Caco-2 (cell line): ENCODE results near the gene ARHGEF16. TPM values are rescaled to one million over a fixed set of nuclear protein-coding genes. Genes with fewer than 3 reads are reported as not detected.

Experiments used
- BruUV-seq: library from RNA; stranded (reverse); fragments of 400-500 nt; replicated peaks from 2 replicates; lab custom pipeline; 2021; lab: Mats Ljungman, UMichigan
- CTCF ChIA-PET: fragments of 300-600 bp; sonication (Branson Sonifier 250); formaldehyde crosslinking; loops from one replicate; lab custom pipeline; 2022; ENCODE audit warnings: antibody characterized with exemption; lab: Charles Lee
- POLR2A ChIA-PET: fragments of 300-600 bp; sonication (Branson Sonifier 250); formaldehyde crosslinking; loops from one replicate; lab custom pipeline; 2022; ENCODE audit warnings: antibody characterized with exemption; lab: Charles Lee
- DNase-seq, 2 experiments: peaks; one replicate each; pipeline versions ENCODE4 v3.0.0 to v3.0.0-alpha.2; 2020 to 2022
- H3K27me3 ChIP-seq: replicated peaks from 2 replicates; pipeline ENCODE4 v1.6.0; 2011; ENCODE audit warnings: low read length; ENCODE audit not compliant: control insufficient read depth, insufficient read depth
- H3K36me3 ChIP-seq: 2 replicates; pipeline ENCODE4 v1.5.1; 2011; ENCODE audit warnings: low read length; ENCODE audit not compliant: control insufficient read depth, insufficient read depth
- H3K4me1 ChIP-seq: fragments of 250-450 bp; sonication (Bioruptor Pico); 2 replicates; pipeline ENCODE4 v1.5.1; 2020; ENCODE audit warnings: mild to moderate bottlenecking
- H3K4me3 ChIP-seq: 2 replicates; pipeline ENCODE4 v1.5.1; 2011; ENCODE audit warnings: low read depth, mild to moderate bottlenecking, control low read depth, low read length
- H3K9me3 ChIP-seq: fragments of 250-450 bp; sonication (Bioruptor Pico); 2 replicates; pipeline ENCODE4 v1.5.1; 2020; ENCODE audit warnings: mild to moderate bottlenecking, moderate library complexity
- H3K27ac Mint-ChIP-seq: one replicate; pipeline ENCODE4 v1.8.0; 2022; ENCODE audit warnings: mixed read lengths; ENCODE audit not compliant: unreplicated experiment
- H3K27me3 Mint-ChIP-seq: one replicate; pipeline ENCODE4 v1.8.0; 2022; ENCODE audit warnings: mixed read lengths; ENCODE audit not compliant: insufficient read depth, unreplicated experiment
- H3K36me3 Mint-ChIP-seq: one replicate; pipeline ENCODE4 v1.8.0; 2022; ENCODE audit warnings: mild to moderate bottlenecking, mixed read lengths; ENCODE audit not compliant: insufficient read depth, unreplicated experiment
- H3K4me1 Mint-ChIP-seq: one replicate; pipeline ENCODE4 v1.8.0; 2022; ENCODE audit warnings: low read depth, mixed read lengths; ENCODE audit not compliant: unreplicated experiment
- H3K4me3 Mint-ChIP-seq: one replicate; pipeline ENCODE4 v1.8.0; 2022; ENCODE audit warnings: mild to moderate bottlenecking, moderate library complexity, mixed read lengths; ENCODE audit not compliant: unreplicated experiment
- H3K9me3 Mint-ChIP-seq: one replicate; pipeline ENCODE4 v1.8.0; 2022; ENCODE audit warnings: mixed read lengths; ENCODE audit not compliant: unreplicated experiment
- CTCF ChIP-seq, 2 experiments: fragments of 200-600 bp in 1 of 2; IDR thresholded peaks; 1 replicate in 1 of 2; 2 replicates in 1 of 2; pipeline versions ENCODE4 v1.5.1 to v1.8.0; 2011 to 2022; ENCODE audit warnings: antibody characterized with exemption in 1 of 2, control low read depth in 1 of 2, inconsistent platforms in 1 of 2, low read depth in 1 of 2, low read length in 1 of 2, mild to moderate bottlenecking in 1 of 2, moderate library complexity in 1 of 2; ENCODE audit not compliant: insufficient read depth in 1 of 2, severe bottlenecking in 1 of 2, unreplicated experiment in 1 of 2
- intact Hi-C: fragments of 100-400 bp; cut with micrococcal nuclease; formaldehyde crosslinking; loops from one replicate; pipeline ENCODE4 v1.10.0; 2022; ENCODE audit not compliant: unreplicated experiment
- total RNA-seq: library from RNA; stranded (reverse); gene quantifications from 2 replicates; pipeline ENCODE4 v1.2.3, GENCODE V29; 2022

Gene ARHGEF16
- total RNA-seq, 1 experiment from 2014 or later: 40.6 TPM

DNA sequence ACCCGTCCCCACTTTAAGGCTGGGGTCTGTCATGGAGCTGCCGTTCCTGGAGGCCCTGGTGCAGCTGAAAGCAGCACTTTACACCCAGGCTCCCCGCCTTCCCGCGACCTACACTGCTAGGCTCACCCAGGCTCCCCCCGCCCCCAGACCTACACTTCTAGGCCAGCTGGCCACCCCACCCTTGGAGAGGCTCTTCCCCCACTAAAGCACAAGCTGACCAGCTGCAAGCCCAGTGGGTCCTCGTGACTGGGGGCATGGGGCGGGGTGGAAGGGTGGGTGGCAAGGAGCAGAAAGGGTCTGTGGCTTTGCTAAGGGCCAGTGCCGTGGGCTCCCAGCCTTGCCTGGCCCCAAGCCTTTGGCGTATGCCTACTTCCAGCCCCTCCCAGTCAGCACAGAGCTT, 9.7 kb upstream of the ARHGEF16 start:
- H3K27me3 Mint-ChIP-seq: peaks cover 3% of the 10 kb centered on the region
- H3K27ac Mint-ChIP-seq: no peak overlapping the region
- BruUV-seq: no TSS peak
- no peak for DNase-seq
- no peak overlapping the region for H3K4me3 Mint-ChIP-seq
- CTCF ChIA-PET: interaction anchor here (0.6 to 1.4 kb wide), 2 partner anchors 8 to 39 kb away, joined by 3 to 4 read pairs; no protein-coding TSS in a partner anchor
- H3K9me3 Mint-ChIP-seq: peaks cover 11% of the 10 kb centered on the region
- Histone ChIP-seq H3K4me3 (no peak overlapping the region), H3K27me3 (no peaks in the 10 kb centered on the region), H3K4me1 (no peaks in the 10 kb centered on the region), H3K36me3 (no peaks in the 10 kb centered on the region), H3K9me3 (no peaks in the 10 kb centered on the region)
- H3K36me3 Mint-ChIP-seq: no peaks in the 10 kb centered on the region
- intact Hi-C loops: no loop called here
- no peak for TF ChIP-seq CTCF (IDR thresholded peaks at IDR 0.05; ENCODE audit: insufficient read depth in 1 of 2, low read depth in 1 of 2, low read length in 1 of 2, severe bottlenecking in 1 of 2, unreplicated experiment in 1 of 2)
- POLR2A ChIA-PET: no interaction called here
- H3K4me1 Mint-ChIP-seq: no peaks in the 10 kb centered on the region

DNA sequence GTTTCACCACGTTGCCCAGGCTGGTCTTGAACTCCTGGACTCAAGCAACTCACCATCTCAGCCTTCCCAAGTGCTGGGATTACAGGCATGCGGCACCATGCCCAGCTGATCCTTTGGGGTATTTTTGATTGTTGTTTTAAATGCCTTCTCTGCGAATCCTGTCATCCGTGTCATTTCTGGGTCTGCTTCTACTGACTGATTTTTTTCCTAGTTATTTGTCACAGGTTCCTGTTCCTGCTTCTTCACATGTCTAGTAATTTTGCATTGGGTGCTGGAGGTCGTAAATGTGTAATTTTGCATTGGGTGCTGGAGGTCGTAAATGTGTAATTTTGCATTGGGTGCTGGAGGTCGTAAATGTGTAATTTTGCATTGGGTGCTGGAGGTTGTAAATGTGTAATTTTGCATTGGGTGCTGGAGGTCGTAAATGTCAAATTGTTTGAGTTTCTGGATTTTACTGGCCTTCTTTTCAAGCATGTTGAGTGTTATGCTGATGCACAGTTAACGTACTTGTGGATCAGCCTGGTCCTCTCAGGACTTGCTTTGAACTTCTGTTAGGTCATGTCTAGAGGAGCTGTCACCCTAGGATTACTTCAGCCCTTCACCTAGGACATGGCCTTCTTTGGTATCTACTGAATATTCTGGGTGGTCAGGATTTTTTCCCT, 4.1 kb upstream of the ARHGEF16 start:
- TF ChIP-seq CTCF (IDR thresholded peaks at IDR 0.05; ENCODE audit: insufficient read depth in 1 of 2, low read depth in 1 of 2, low read length in 1 of 2, severe bottlenecking in 1 of 2, unreplicated experiment in 1 of 2): no peak
- H3K36me3 Mint-ChIP-seq: peaks cover 5% of the 10 kb centered on the region
- no peak overlapping the region for H3K4me3 Mint-ChIP-seq
- CTCF ChIA-PET: no interaction called here
- H3K4me1 ChIP-seq: peaks cover 17% of the 10 kb centered on the region
- POLR2A ChIA-PET: no interaction called here
- no peaks in the 10 kb centered on the region for H3K27me3 ChIP-seq
- intact Hi-C loops: no loop called here
- no peak for DNase-seq
- H3K27me3 Mint-ChIP-seq: peaks cover 3% of the 10 kb centered on the region
- H3K27ac Mint-ChIP-seq: no peak overlapping the region
- H3K4me3 ChIP-seq: no peak overlapping the region
- H3K4me1 Mint-ChIP-seq: no peaks in the 10 kb centered on the region
- no peaks in the 10 kb centered on the region for H3K36me3 ChIP-seq
- no peaks in the 10 kb centered on the region for H3K9me3 ChIP-seq
- H3K9me3 Mint-ChIP-seq: peaks cover 11% of the 10 kb centered on the region
- BruUV-seq: no TSS peak

DNA sequence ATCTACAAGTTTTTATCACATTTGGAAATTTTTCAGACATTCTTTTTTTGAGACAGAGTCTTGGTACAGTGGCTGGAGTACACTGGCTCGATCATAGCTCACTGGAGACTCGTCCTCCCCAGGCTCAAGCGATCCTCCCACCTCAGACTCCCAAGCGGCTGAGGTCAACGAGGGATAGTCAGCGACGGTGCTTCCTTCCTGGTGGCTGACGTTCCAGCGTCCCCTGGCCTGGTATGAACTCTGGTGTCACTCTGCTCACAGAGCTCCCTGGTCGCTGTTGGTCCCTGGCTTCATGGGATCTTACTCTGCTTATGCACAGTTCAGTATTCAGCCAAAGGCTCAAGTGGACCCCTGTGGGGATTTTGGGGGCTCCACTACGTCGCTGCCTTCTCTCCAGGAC, 3.5 kb upstream of the ARHGEF16 start:
- H3K27me3 Mint-ChIP-seq: peaks cover 3% of the 10 kb centered on the region
- Histone ChIP-seq H3K27me3 (no peaks in the 10 kb centered on the region), H3K4me1 (peaks cover 24% of the 10 kb centered on the region), H3K9me3 (no peaks in the 10 kb centered on the region), H3K36me3 (no peaks in the 10 kb centered on the region), H3K4me3 (no peak overlapping the region)
- no peak for DNase-seq
- H3K27ac Mint-ChIP-seq: no peak overlapping the region
- BruUV-seq: no TSS peak
- no peaks in the 10 kb centered on the region for H3K4me1 Mint-ChIP-seq
- H3K4me3 Mint-ChIP-seq: no peak overlapping the region
- TF ChIP-seq CTCF (IDR thresholded peaks at IDR 0.05; ENCODE audit: insufficient read depth in 1 of 2, low read depth in 1 of 2, low read length in 1 of 2, severe bottlenecking in 1 of 2, unreplicated experiment in 1 of 2): no peak
- ChIA-PET POLR2A (no interaction called here), CTCF (no interaction called here)
- peaks cover 11% of the 10 kb centered on the region for H3K9me3 Mint-ChIP-seq
- peaks cover 5% of the 10 kb centered on the region for H3K36me3 Mint-ChIP-seq
- intact Hi-C loops: no loop called here
